ENCODE measurements around the gene DPYSL5.

GRCh38 chr2:26971911-26972786 is 124.2 kb downstream of the DPYSL5 start:
- TF ChIP-seq, protein P1, sequence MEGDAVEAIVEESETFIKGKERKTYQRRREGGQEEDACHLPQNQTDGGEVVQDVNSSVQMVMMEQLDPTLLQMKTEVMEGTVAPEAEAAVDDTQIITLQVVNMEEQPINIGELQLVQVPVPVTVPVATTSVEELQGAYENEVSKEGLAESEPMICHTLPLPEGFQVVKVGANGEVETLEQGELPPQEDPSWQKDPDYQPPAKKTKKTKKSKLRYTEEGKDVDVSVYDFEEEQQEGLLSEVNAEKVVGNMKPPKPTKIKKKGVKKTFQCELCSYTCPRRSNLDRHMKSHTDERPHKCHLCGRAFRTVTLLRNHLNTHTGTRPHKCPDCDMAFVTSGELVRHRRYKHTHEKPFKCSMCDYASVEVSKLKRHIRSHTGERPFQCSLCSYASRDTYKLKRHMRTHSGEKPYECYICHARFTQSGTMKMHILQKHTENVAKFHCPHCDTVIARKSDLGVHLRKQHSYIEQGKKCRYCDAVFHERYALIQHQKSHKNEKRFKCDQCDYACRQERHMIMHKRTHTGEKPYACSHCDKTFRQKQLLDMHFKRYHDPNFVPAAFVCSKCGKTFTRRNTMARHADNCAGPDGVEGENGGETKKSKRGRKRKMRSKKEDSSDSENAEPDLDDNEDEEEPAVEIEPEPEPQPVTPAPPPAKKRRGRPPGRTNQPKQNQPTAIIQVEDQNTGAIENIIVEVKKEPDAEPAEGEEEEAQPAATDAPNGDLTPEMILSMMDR (IDR thresholded peaks at IDR 0.05): no peak
- TF ChIP-seq EP300 (IDR thresholded peaks at IDR 0.05) (no peak), POLR2A (IDR thresholded peaks at IDR 0.05) (no peak)
